Esophagus (tissue), 2 donors: ENCODE results near the gene TMEM44. TPM values are rescaled to one million over a fixed set of nuclear protein-coding genes. Genes with fewer than 3 reads are reported as not detected.
"Not testable (repeated sequence)": the region's sequence is repeated elsewhere in the genome, so short reads cannot be mapped to it uniquely, and the experiment has no call there.

ENCODE experiments used
- H3K27ac ChIP-seq, 2 donors: one replicate each; pipeline ENCODE4 v1.5.1; 2013; ENCODE audit warnings: low read depth in 2 of 2, mild to moderate bottlenecking in 2 of 2, inconsistent platforms in 1 of 2, low read length in 1 of 2, moderate library complexity in 1 of 2
- H3K27me3 ChIP-seq, 2 donors: one replicate each; pipeline ENCODE4 v1.6.1; 2013; ENCODE audit warnings: low read length in 2 of 2, control low read depth in 1 of 2, mild to moderate bottlenecking in 1 of 2; ENCODE audit not compliant: insufficient read depth in 2 of 2, control insufficient read depth in 1 of 2
- H3K36me3 ChIP-seq, 2 donors: one replicate each; pipeline ENCODE4 v1.6.1; 2013; ENCODE audit warnings: low read length in 1 of 2; ENCODE audit not compliant: control insufficient read depth in 2 of 2, insufficient read depth in 2 of 2
- H3K4me1 ChIP-seq, 2 donors: one replicate each; pipeline ENCODE4 v1.6.1; 2013; ENCODE audit warnings: low read length in 1 of 2; ENCODE audit not compliant: control insufficient read depth in 2 of 2, insufficient read depth in 2 of 2
- H3K4me3 ChIP-seq, 2 donors: one replicate each; pipeline ENCODE4 v1.5.1; 2013; ENCODE audit warnings: low read length in 2 of 2, mild to moderate bottlenecking in 2 of 2, low read depth in 1 of 2, moderate library complexity in 1 of 2
- H3K9me3 ChIP-seq, 2 donors: one replicate each; pipeline ENCODE4 v1.6.1; 2013; ENCODE audit warnings: mild to moderate bottlenecking in 2 of 2, low read depth in 1 of 2, low read length in 1 of 2, moderate library complexity in 1 of 2; ENCODE audit not compliant: control insufficient read depth in 2 of 2, insufficient read depth in 1 of 2
- WGBS, 2 donors: extraction: QIAGEN DNeasy Blood & Tissue Kit; methylation state at CpG; one replicate each; pipeline ENCODE4 v1.1.7; 2013; 5-methylcytosine and 5-hydroxymethylcytosine counted together
- polyA plus RNA-seq, 2 donors: library from polyadenylated mRNA; stranded (reverse); fragments of 200-250 nt; gene quantifications; one replicate each; pipeline ENCODE4 v1.2.3, GENCODE V29; 2013
- donor health status: healthy with polysubstance abuse.
- donor health status: Bipolar disorder and iron deficiency.

TMEM44 gene
- polyA plus RNA-seq, 2 donors: 7.3 TPM

DNA sequence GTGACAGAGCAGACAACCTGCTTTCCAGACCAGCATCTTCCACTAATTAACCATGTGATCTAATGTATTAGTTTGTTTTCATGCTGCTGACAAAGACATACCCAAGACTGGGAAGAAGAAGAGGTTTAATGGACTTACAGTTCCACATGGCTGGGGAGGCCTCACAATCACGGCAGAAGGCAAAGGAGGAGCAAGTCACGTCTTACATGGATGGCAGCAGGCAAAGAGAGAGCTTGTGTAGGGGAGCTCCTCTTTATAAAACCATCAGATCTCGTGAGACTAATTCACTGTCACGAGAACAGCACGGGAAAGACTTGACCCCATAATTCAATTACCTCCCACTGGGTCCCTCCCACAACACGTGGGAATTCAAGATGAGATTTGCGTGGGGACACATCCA, 27.9 kb downstream of the TMEM44 start:
- not testable (repeated sequence) for H3K4me1 ChIP-seq, H3K27me3 ChIP-seq, H3K27ac ChIP-seq, H3K4me3 ChIP-seq, H3K36me3 ChIP-seq, H3K9me3 ChIP-seq
- WGBS, 2 donors: 92 to 93% methylated on average over 7 of the region's 7 CpGs

DNA sequence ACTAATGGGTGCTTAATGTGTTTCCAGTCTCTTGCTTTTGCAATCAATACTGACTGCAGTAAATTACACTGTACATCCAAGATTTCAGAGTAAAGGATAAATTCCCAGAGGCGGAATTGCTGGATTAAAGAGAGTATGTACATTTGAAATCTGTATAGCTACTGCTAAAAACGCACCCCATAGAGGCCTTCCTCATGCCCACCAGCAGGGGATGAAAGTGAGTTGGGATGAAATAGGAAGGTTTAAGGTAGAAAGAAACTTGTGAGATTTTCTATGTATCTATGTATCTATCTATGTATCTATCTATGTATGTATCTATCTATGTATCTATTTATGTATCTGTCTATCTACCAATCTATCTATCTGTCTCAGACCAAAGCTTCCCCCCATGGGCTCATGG, 28.4 kb downstream of the TMEM44 start:
- Histone ChIP-seq H3K27me3 (no peaks in the 10 kb centered on the region), H3K9me3 (no peaks in the 10 kb centered on the region), H3K4me3 (no peak overlapping the region), H3K27ac (no peak overlapping the region), H3K36me3 (no peaks in the 10 kb centered on the region), H3K4me1 (no peaks in the 10 kb centered on the region)
- WGBS, 2 donors: 91 to 92% methylated on average over 2 of the region's 2 CpGs

DNA sequence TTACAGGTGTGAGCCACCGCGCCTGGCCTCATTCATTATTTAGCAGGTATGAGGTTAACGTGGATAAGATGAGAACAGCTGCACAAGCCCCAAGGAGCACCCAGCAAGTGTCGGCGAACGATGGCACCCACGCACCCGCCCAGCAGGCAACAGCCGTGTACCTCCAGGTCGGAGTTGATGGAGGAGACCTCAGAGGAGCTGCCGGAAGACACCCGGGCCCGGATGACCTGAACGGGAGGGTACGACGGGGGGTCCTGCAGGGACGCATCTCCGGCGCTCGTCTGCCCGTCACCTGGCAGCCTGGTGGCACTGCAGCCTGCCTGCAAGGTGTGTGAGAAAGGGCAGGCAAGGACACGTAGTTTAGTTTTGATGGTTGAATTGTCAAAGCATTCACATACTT, 29.1 kb downstream of the TMEM44 start:
- H3K4me1 ChIP-seq: no peaks in the 10 kb centered on the region
- no peak overlapping the region for H3K27ac ChIP-seq
- H3K27me3 ChIP-seq: no peaks in the 10 kb centered on the region
- 89 to 91% methylated on average over 22 of the region's 22 CpGs for WGBS, 2 donors
- H3K4me3 ChIP-seq: no peak overlapping the region
- no peaks in the 10 kb centered on the region for H3K36me3 ChIP-seq
- no peaks in the 10 kb centered on the region for H3K9me3 ChIP-seq

DNA sequence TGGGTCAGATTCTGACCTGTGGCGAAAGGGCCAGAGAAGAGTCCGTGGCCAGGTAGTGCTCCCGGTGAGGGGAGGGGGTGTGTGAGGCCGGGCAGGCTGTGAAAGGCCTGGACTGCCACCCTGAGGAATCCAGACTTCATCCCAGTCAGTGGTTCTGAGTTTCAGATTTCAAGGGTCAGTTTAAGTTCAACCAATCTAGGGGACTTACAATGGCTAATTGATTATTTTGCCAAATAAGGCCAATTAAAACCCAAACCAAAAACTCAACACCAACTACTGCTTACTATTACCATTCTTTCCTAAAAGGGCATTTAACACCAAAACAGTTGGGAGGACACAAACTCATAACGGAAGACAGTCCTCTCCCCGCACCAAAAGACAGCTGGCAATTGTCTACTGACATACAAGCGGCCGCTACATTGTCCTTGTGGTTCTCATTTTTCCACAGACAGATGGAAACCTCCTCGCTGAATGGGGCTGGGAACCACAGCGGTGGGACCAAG, 30.5 kb downstream of the TMEM44 start:
- WGBS, 2 donors: 78 to 79% methylated on average over 10 of the region's 10 CpGs
- Histone ChIP-seq H3K4me1 (no peaks in the 10 kb centered on the region), H3K4me3 (no peak overlapping the region), H3K27me3 (no peaks in the 10 kb centered on the region), H3K36me3 (no peaks in the 10 kb centered on the region), H3K9me3 (no peaks in the 10 kb centered on the region), H3K27ac (no peak overlapping the region)

DNA sequence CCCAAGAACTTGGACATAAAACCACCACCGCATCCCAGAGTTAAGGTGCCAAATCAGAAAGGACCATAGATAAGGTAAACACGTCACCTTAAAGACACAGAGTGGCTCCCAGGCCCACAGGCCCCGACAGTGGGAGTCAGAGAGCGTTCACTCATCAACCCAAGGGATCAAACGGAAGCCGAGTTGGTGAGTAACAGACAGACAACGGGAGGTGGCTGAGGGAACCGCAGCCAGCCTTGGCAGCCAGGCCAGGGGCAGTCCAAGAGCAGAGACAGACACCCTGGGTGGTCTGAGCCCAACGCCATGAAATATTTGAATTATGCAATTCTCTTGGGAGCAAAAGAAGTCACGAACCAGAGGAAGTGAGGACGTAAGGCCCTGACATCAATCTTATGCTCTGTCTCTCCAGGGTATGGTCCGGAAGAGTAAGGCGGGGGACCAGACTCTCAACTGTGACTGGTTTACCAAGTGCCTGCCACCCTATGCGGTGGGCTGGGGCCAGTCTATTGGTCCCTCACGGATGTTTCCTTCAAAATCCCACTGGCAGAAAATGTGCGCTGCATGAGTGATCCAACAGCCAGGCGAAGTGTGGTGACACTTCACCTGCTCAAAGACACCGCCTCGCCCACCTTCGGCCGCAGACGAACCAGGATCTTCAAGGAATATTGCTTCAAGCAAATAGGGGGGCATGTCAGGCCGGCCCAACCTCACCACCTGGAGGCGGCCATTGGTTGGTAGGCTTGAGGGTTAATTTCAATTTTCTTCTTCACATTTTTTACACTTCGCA, 34.3 kb downstream of the TMEM44 start:
- Histone ChIP-seq H3K27me3 (no peaks in the 10 kb centered on the region), H3K27ac (no peak overlapping the region), H3K4me3 (no peak overlapping the region), H3K36me3 (no peaks in the 10 kb centered on the region), H3K9me3 (no peaks in the 10 kb centered on the region), H3K4me1 (no peaks in the 10 kb centered on the region)
- 86 to 88% methylated on average over 25 of the region's 25 CpGs for WGBS, 2 donors

DNA sequence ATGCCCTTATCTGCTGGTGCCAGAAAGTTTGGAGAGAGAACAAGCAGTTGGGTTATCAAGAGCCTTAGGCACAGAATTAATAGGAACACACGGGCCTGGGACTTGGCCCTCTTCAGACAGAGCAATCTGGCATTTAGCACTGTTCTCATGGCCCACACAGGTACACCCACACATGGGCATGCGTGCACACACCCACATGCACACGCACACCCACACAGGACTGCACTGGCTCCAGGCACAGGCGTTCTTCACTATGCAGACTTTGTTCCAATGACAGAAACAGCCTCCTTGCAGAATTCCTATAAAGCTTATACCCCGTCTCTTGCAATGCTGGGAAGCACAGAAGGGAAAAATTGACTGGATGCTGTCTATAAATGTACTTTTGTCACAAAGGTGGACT, 36.3 kb downstream of the TMEM44 start:
- H3K36me3 ChIP-seq: no peaks in the 10 kb centered on the region
- no peaks in the 10 kb centered on the region for H3K9me3 ChIP-seq
- no peak overlapping the region for H3K27ac ChIP-seq
- H3K4me1 ChIP-seq: no peaks in the 10 kb centered on the region
- WGBS, 2 donors: 60 to 61% methylated on average over 5 of the region's 5 CpGs
- H3K27me3 ChIP-seq: no peaks in the 10 kb centered on the region
- no peak overlapping the region for H3K4me3 ChIP-seq

DNA sequence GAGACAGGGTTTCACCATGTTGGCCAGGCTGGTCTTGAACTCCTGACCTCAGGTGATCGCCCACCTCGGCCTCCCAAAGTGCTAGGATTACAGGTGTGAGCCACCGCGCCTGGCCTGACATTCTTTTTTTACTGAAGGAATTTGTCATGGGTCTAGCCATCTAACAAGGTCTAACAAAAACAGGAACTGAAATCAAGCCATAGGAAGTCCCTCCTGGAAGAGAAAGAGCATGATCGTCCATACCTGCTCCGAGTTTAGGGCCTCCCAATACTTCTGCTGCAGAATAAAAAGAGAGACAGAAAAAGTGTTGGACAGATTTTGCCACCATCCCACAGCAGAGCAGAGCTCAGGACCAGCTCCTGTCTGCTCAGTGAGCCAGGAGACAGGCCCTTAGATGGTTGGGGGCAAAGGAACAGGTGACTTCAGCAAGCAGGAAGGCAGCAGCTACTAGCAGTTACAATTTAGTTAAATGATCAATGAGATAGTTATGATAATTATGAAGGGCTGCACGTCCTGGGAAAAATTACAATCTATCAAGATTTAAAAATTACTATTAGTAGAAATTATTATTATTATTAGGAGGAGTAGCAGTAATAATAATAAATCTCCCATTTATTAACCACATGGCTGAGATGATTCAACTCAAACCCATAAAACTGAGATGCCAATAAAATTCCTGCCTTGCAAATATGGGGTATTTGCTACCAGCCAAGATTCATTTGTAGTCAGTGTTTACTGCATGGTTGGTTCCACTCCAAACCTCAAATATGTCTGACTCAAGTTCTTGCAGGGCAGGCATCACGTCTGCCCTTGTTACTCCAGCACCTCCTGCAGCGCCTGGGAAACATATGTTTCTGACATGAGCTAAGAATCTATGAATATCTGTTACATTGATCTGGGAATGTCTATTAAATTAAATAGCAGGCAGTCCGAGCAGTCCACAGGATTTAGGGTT, 40.1 kb downstream of the TMEM44 start:
- 55 to 67% methylated on average over 10 of the region's 10 CpGs for WGBS, 2 donors
- H3K4me3 ChIP-seq: no peak overlapping the region
- H3K27me3 ChIP-seq: no peaks in the 10 kb centered on the region
- no peaks in the 10 kb centered on the region for H3K36me3 ChIP-seq
- H3K9me3 ChIP-seq: no peaks in the 10 kb centered on the region
- H3K27ac ChIP-seq: no peak overlapping the region
- H3K4me1 ChIP-seq: no peaks in the 10 kb centered on the region

DNA sequence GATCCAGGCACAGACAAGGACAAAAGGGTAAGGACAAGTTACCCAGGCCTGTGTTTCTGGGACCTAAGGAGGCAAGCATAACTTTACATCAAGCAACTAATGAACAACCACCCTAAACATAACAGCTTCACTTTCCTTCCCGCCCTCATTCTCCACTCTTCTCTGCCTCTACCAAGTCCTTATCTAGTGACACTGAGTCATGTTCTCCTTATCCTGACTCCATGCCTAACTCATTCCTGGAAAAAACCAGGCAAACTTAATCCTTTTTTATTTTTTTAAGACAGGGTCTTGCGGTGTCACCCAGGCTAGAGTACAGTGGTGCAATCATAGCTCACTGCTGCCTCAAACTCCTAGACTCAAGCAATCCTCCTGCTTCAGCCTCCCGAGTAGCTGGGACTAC, 44.5 kb downstream of the TMEM44 start:
- WGBS, 2 donors: 95 to 96% methylated on average over 3 of the region's 3 CpGs
- Histone ChIP-seq H3K36me3 (no peaks in the 10 kb centered on the region), H3K4me3 (no peak overlapping the region), H3K4me1 (no peaks in the 10 kb centered on the region), H3K9me3 (no peaks in the 10 kb centered on the region), H3K27ac (no peak overlapping the region), H3K27me3 (no peaks in the 10 kb centered on the region)

DNA sequence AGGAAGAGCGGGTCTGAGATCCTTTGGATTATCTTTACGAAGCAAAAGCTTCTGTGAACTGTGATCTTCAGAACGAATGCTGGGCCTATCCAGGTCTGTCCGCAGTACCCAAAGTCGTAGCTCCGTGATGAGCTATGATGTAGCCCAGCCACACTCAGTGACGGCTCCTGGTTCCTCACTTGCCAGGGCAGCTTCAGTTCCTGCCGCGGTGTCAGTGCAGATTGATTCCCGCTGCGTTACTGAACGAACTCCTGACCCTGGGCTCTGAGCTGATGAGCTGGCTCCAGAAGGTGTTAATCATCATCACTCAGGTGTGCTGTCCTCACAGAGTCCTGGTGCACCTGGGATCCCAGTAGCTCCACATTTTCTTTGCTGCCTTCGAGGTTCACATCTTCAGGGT, 45.0 kb downstream of the TMEM44 start:
- 87 to 90% methylated on average over 13 of the region's 13 CpGs for WGBS, 2 donors
- Histone ChIP-seq H3K4me3 (no peak overlapping the region), H3K27ac (no peak overlapping the region), H3K27me3 (no peaks in the 10 kb centered on the region), H3K9me3 (no peaks in the 10 kb centered on the region), H3K36me3 (no peaks in the 10 kb centered on the region), H3K4me1 (no peaks in the 10 kb centered on the region)
